Measurements from ENCODE around the gene GPX6.
A peak's percentile ranks its signal among the peaks of the same experiment; 100 is the strongest.

The GPX6 gene

GRCh38 chr6:28478518-28478917, 37.1 kb downstream of the GPX6 start:
- TF ChIP-seq TAF1 (IDR thresholded peaks at IDR 0.05; ENCODE audit: borderline replicate concordance, insufficient read depth, low read length) = no peak
- TF ChIP-seq FOXP2 (optimal IDR thresholded peaks at IDR 0.05; ENCODE audit: borderline replicate concordance, extremely low read depth, extremely low read length, insufficient read depth) = no peak
- no peak for TF ChIP-seq POLR2AphosphoS5 (IDR thresholded peaks at IDR 0.05; ENCODE audit: low read depth, low read length)
- TF ChIP-seq SIN3A (IDR thresholded peaks at IDR 0.05; ENCODE audit: borderline replicate concordance, insufficient read depth, low read length) = no peak
- no peak for TF ChIP-seq REST (IDR thresholded peaks at IDR 0.05; ENCODE audit: insufficient read depth in 1 of 2, low read depth in 2 of 2, low read length in 2 of 2)

GRCh38 chr6:28474441-28475219, 41.0 kb downstream of the GPX6 start:
- TF ChIP-seq TAF1 (IDR thresholded peaks at IDR 0.05; ENCODE audit: borderline replicate concordance, insufficient read depth, low read length) = no peak
- no peak for TF ChIP-seq REST (IDR thresholded peaks at IDR 0.05; ENCODE audit: insufficient read depth in 1 of 2, low read depth in 2 of 2, low read length in 2 of 2)
- no peak for TF ChIP-seq SIN3A (IDR thresholded peaks at IDR 0.05; ENCODE audit: borderline replicate concordance, insufficient read depth, low read length)
- no peak for TF ChIP-seq FOXP2 (optimal IDR thresholded peaks at IDR 0.05; ENCODE audit: borderline replicate concordance, extremely low read depth, extremely low read length, insufficient read depth)
- TF ChIP-seq POLR2AphosphoS5 (IDR thresholded peaks at IDR 0.05; ENCODE audit: low read depth, low read length) = no peak

GRCh38 chr6:28468056-28468455, 47.5 kb downstream of the GPX6 start:
- TF ChIP-seq TAF1 (IDR thresholded peaks at IDR 0.05; ENCODE audit: borderline replicate concordance, insufficient read depth, low read length) (no peak), POLR2AphosphoS5 (IDR thresholded peaks at IDR 0.05; ENCODE audit: low read depth, low read length) (no peak), REST (IDR thresholded peaks at IDR 0.05; ENCODE audit: insufficient read depth in 1 of 2, low read depth in 2 of 2, low read length in 2 of 2) (no peak), SIN3A (IDR thresholded peaks at IDR 0.05; ENCODE audit: borderline replicate concordance, insufficient read depth, low read length) (no peak), FOXP2 (optimal IDR thresholded peaks at IDR 0.05; ENCODE audit: borderline replicate concordance, extremely low read depth, extremely low read length, insufficient read depth) (no peak)

- TF ChIP-seq SIN3A (IDR thresholded peaks at IDR 0.05; ENCODE audit: borderline replicate concordance, insufficient read depth, low read length) = no peak
- TF ChIP-seq REST (IDR thresholded peaks at IDR 0.05; ENCODE audit: insufficient read depth in 1 of 2, low read depth in 2 of 2, low read length in 2 of 2) = 0 out of 4 replicates have a peak, but pooled peaks of 1 of the 2 experiments have one; percentile 27
Measured at GRCh38 chr6:28462401-28462800, 53.2 kb downstream of the GPX6 start.
